Stimulated activated effector memory CD8-positive, alpha-beta T cell treated with anti-CD3 and anti-CD28 coated beads, Interleukin-12 subunit alpha, Interleukin-12 subunit beta, amount 100 ng/mL, for 72 hours (primary cell): ENCODE measurements around the gene OR10G7.

Experiments used
- ATAC-seq: fragments of 150-1000 bp; cut with Tn5 transposase; 2 replicates; pipeline ENCODE4 v1.10.0; 2021
- DNase-seq, 2 donors: peaks; one replicate each; pipeline ENCODE4 v3.0.0; 2021 to 2022; ENCODE audit warnings: low spot score in 2 of 2
- H3K27ac Mint-ChIP-seq: one replicate; pipeline ENCODE4 v1.8.0; 2022; ENCODE audit warnings: mild to moderate bottlenecking, mixed read lengths
- H3K36me3 Mint-ChIP-seq: one replicate; pipeline ENCODE4 v1.8.0; 2022; ENCODE audit warnings: mild to moderate bottlenecking, mixed read lengths
- H3K4me1 Mint-ChIP-seq: one replicate; pipeline ENCODE4 v1.8.0; 2022; ENCODE audit warnings: mixed read lengths
- H3K4me3 Mint-ChIP-seq: one replicate; pipeline ENCODE4 v1.8.0; 2022; ENCODE audit warnings: mild to moderate bottlenecking, mixed read lengths
- H3K9me3 Mint-ChIP-seq: one replicate; pipeline ENCODE4 v1.8.0; 2022; ENCODE audit warnings: mixed read lengths

OR10G7 gene

DNA sequence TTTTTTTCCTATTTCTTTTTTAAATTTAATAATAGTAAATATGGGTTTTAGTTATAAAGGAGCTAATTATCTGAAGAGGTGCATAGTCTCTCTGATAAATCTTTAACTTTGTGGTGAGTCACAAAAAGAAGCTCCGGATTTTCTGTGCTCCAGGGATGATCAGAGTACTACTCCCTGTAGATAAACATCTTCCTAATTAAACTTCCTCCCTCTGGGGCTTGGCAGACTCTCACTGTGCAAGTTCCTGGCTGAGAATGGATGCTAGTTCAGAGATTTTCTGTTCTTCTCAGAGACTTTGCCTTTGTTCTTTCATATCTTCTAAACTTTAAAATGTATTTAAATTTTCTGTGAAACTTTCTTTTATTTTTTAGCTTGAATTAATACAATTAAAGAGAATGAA is at the start of gene OR10G7:
OR10G7 (minus strand) TSS at position 72 of the 400 bp plus-strand sequence. CDS start 2,324 bp downstream, outside the sequence.
- no peaks in the 10 kb centered on the region for H3K9me3 Mint-ChIP-seq
- no peaks in the 10 kb centered on the region for H3K4me1 Mint-ChIP-seq
- H3K36me3 Mint-ChIP-seq, result no peaks in the 10 kb centered on the region
- H3K27ac Mint-ChIP-seq, result no peak within 1 kb of the TSS
- ATAC-seq (no peak), DNase-seq (no peak)
- no peak within 1 kb of the TSS for H3K4me3 Mint-ChIP-seq

GRCh38 chr11:124085997-124086846 is 45.1 kb upstream of the OR10G7 start:
- no peak overlapping the region for H3K27ac Mint-ChIP-seq
- no peaks in the 10 kb centered on the region for H3K4me1 Mint-ChIP-seq
- DNase-seq, result no peak
- no peaks in the 10 kb centered on the region for H3K36me3 Mint-ChIP-seq
- H3K4me3 Mint-ChIP-seq, result no peak overlapping the region
- H3K9me3 Mint-ChIP-seq, result no peaks in the 10 kb centered on the region
- no peak for ATAC-seq

GRCh38 chr11:124085583-124085982 is 44.5 kb upstream of the OR10G7 start:
- ATAC-seq (no peak), DNase-seq (no peak)
- Mint-ChIP-seq H3K4me3 (no peak overlapping the region), H3K4me1 (no peaks in the 10 kb centered on the region), H3K27ac (no peak overlapping the region), H3K36me3 (no peaks in the 10 kb centered on the region), H3K9me3 (no peaks in the 10 kb centered on the region)

DNA sequence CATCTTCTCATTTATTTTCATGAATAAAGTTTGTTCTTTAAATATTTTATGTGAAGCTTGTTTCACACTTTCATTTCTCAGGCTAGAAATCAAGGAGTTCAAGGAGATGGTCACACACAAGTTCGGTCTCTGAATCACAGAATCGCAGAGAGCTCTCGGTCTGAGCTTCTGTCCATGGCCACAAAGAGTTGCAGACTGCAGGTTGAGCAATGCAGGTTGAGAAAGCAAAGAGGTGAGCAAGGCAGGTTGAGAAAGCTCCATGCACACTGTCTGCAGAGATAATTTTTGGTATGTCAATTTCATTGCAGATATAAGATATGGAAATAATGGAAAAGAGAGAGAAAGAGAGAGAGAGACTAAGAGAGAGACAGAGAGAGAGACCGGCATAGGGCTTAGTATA is 41.2 kb upstream of the OR10G7 start:
- H3K4me3 Mint-ChIP-seq, result no peak overlapping the region
- ATAC-seq, result no peak
- no peaks in the 10 kb centered on the region for H3K36me3 Mint-ChIP-seq
- DNase-seq, result no peak
- H3K27ac Mint-ChIP-seq, result no peak overlapping the region
- H3K4me1 Mint-ChIP-seq, result no peaks in the 10 kb centered on the region
- no peaks in the 10 kb centered on the region for H3K9me3 Mint-ChIP-seq

DNA sequence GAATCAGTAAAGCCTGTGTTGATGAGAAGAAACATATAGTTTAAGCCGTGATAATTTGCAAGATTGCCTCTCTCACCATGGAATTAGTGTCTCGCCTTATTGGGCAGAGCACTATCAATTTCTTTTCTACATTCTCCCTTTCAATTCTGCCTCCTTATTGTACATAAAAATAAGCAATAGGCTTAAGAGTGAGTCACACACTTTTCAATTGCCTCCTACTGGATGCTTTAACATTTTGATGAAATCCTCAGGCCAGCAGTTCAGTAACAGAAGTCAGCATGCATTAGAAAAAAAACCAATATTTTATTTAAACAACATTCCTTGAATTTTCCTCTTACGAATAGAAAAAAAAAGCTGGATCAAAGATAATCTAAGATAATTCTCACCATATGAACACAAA is 40.4 kb upstream of the OR10G7 start:
- Mint-ChIP-seq H3K4me3 (no peak overlapping the region), H3K9me3 (no peaks in the 10 kb centered on the region), H3K4me1 (no peaks in the 10 kb centered on the region), H3K36me3 (no peaks in the 10 kb centered on the region), H3K27ac (no peak overlapping the region)
- ATAC-seq (no peak), DNase-seq (no peak)

DNA sequence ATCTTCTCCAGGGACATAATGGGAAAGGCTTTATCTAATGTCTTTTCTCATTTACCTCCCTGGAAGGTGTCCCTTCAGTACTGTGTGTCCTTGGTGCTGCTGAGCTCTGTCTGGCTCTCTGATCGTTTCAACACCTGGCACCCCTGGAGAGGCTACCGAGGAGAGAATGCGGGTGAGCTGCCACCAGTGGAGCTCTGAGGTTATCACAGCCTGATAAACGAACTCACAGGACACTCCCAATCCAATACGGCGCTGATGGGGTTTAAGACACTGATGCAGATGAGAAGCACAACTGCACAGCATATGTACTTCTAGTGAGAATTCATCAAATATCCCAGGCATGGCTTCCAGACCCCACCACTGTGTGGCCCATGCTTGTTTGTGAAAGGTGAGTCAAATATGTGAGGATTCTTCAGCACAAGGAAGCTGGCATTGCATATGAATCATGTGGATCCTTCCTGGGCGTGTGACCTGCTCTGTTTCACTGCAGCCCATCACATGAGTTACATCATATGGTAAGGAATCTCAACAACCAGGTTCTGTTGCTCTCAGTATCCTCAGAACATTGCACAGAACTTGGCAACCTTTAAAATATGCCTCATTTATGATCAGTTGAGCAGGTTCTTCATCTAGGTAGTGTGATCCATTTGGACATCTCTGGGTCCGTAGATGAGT is 39.3 kb upstream of the OR10G7 start:
- Mint-ChIP-seq H3K27ac (no peak overlapping the region), H3K4me3 (no peak overlapping the region), H3K9me3 (no peaks in the 10 kb centered on the region), H3K4me1 (no peaks in the 10 kb centered on the region), H3K36me3 (no peaks in the 10 kb centered on the region)
- DNase-seq, result no peak
- ATAC-seq, result no peak

GRCh38 chr11:124079631-124080326 is 38.7 kb upstream of the OR10G7 start:
- Mint-ChIP-seq H3K27ac (no peak overlapping the region), H3K4me3 (no peak overlapping the region), H3K4me1 (no peaks in the 10 kb centered on the region), H3K36me3 (no peaks in the 10 kb centered on the region), H3K9me3 (no peaks in the 10 kb centered on the region)
- DNase-seq (no peak), ATAC-seq (no peak)

DNA sequence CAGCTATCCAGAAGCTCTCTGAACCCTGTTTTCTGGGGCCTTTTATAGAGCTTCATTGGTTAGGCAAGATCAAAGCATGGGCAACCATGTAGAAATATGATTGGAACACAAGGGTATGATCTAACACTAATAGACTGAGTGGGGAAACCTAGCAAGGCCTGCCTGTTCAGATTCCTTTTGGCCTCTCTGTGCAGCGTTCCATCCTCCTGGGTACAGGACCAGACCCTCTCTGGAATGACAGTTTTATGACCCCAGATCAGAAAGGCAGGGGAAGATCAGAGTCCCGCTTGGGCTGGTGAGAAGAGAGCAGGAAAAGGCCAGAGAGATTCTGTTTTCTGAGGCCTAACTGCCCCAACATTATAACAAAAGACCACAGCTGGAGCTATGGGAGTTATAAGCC is 37.5 kb upstream of the OR10G7 start:
- H3K4me1 Mint-ChIP-seq, result no peaks in the 10 kb centered on the region
- no peak overlapping the region for H3K27ac Mint-ChIP-seq
- no peak for DNase-seq
- H3K36me3 Mint-ChIP-seq, result no peaks in the 10 kb centered on the region
- H3K9me3 Mint-ChIP-seq, result no peaks in the 10 kb centered on the region
- no peak for ATAC-seq
- no peak overlapping the region for H3K4me3 Mint-ChIP-seq

DNA sequence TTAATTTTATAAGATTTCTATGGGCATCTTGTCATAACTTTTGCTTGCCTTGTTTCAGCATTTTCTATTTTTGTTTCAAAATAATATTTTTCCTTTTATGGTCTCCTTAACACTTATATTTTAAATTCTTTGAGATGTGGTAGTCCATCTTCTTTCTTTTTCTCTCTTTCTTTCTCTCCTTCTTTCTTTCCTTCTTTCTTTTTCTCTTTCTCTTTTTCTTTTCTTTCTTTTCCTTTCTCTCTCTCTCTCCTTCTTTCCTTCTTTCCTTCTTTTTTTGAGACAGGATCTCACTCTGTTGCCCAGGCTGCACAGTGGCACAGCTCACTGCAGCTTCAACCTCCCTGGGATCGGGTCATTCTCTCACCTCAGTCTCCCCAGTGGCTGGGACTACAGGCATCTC is 36.1 kb upstream of the OR10G7 start:
- H3K36me3 Mint-ChIP-seq, result no peaks in the 10 kb centered on the region
- no peak for ATAC-seq
- H3K4me1 Mint-ChIP-seq, result no peaks in the 10 kb centered on the region
- DNase-seq, result no peak
- H3K9me3 Mint-ChIP-seq, result no peaks in the 10 kb centered on the region
- no peak overlapping the region for H3K4me3 Mint-ChIP-seq
- no peak overlapping the region for H3K27ac Mint-ChIP-seq

GRCh38 chr11:124075841-124076651 is 34.9 kb upstream of the OR10G7 start:
- Mint-ChIP-seq H3K9me3 (no peaks in the 10 kb centered on the region), H3K27ac (no peak overlapping the region), H3K4me3 (peak overlapping the region; percentile 23), H3K4me1 (no peaks in the 10 kb centered on the region), H3K36me3 (no peaks in the 10 kb centered on the region)
- no peak for DNase-seq
- ATAC-seq, result peak; percentile 47

DNA sequence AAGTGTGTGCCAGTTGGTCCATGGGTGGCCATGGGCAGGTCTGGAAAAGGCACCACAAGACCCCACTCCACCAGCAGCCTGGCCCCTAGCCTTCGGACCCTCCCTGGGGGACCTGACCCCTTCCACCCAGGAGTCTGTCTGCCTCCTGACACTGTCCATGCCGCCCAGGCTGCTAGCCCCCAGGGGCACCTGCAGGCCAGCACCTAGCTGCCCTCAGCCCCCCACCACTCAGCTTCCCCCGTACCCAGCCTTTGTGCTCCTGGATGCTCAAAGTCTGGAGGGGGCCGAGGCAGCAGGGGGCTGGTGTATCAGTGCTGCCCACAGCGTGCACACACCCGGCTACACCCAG is 34.3 kb upstream of the OR10G7 start:
- no peak for DNase-seq
- Mint-ChIP-seq H3K9me3 (no peaks in the 10 kb centered on the region), H3K4me3 (no peak overlapping the region), H3K27ac (no peak overlapping the region), H3K36me3 (no peaks in the 10 kb centered on the region), H3K4me1 (no peaks in the 10 kb centered on the region)
- peak; percentile 36 for ATAC-seq

DNA sequence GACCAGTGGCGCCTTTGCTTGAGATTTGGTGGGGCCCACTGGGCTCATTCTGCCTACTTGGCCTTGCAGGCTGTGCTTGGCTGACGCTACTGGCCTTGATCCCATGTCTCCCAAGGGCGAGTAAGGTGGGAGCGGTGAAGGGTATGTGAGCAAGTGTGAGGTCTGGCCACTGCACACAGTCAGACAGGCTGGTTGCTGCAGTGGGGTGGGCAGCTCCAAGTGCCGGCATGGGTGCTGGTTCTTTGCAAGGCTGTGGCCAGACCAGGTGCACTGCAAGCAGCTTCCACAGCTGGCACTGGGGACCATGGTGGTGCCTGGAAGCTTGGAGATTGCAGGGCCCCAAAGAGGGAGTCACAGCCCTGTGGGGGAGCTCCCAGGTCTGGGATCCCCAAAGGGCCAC is 33.4 kb upstream of the OR10G7 start:
- no peak overlapping the region for H3K4me3 Mint-ChIP-seq
- DNase-seq (no peak), ATAC-seq (peak; percentile 22)
- no peak overlapping the region for H3K27ac Mint-ChIP-seq
- H3K36me3 Mint-ChIP-seq, result no peaks in the 10 kb centered on the region
- H3K4me1 Mint-ChIP-seq, result no peaks in the 10 kb centered on the region
- no peaks in the 10 kb centered on the region for H3K9me3 Mint-ChIP-seq

GRCh38 chr11:124072147-124072546 is 31.0 kb upstream of the OR10G7 start:
- H3K4me1 Mint-ChIP-seq, result no peaks in the 10 kb centered on the region
- H3K27ac Mint-ChIP-seq, result no peak overlapping the region
- H3K36me3 Mint-ChIP-seq, result no peaks in the 10 kb centered on the region
- no peaks in the 10 kb centered on the region for H3K9me3 Mint-ChIP-seq
- H3K4me3 Mint-ChIP-seq, result no peak overlapping the region
- ATAC-seq (no peak), DNase-seq (no peak)

DNA sequence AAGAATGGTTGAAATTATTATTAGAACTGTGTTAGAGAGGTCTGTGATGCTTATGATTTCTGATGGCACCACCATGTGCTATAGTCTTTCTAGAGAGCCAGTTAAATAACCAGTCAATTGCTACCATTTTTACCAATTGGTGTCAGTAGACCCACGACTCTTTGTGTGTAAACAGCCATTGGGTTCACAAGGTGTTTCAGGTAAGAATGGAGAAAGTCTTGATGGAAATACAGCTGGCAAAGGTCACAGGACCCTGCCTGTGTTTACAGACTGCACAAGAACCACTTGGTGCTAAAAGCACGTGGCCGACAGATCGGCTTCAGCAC is 30.5 kb upstream of the OR10G7 start:
- Mint-ChIP-seq H3K9me3 (no peaks in the 10 kb centered on the region), H3K27ac (no peak overlapping the region), H3K36me3 (no peaks in the 10 kb centered on the region), H3K4me1 (no peaks in the 10 kb centered on the region), H3K4me3 (no peak overlapping the region)
- DNase-seq, result no peak
- ATAC-seq, result no peak

DNA sequence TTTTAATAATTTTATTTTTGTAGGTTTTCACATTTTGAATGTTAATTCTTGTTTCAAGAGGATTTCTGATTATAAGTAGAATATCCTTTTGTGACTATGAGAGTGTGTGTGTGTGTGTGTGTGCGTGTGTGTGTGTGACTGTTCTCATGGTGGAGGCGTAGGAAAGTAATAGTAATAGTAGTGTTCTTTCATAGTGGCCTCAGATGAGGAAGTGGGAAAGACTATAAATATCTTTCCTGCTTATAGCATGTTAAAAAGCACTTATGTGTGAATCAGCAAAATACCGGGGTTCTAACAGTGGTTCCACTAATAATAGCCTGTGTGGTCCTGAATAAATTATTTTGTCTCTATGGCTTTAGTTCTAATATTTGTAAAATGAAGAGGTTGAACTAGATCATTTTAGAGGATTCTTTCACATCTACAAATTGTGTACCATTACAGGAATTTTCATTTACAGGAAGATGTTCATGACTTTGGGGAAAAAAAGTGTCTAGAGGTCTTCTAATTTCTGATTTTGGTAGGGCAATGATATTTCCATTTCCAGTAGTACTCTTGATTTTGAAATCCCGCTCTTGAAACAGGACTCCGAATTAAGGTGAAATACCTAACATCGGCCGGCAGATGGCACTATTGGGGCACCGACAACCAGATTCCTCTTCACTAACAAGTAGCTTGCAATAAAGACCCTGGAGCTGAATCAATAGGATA is 29.9 kb upstream of the OR10G7 start:
- Mint-ChIP-seq H3K9me3 (no peaks in the 10 kb centered on the region), H3K4me3 (no peak overlapping the region), H3K27ac (no peak overlapping the region), H3K4me1 (no peaks in the 10 kb centered on the region), H3K36me3 (no peaks in the 10 kb centered on the region)
- DNase-seq, result peak; percentile 26 to 75
- ATAC-seq, result peak; percentile 40
